Astrocyte of the spinal cord (primary cell): Measurements from ENCODE around the gene TMX3.

Experiments used
- DNase-seq: peaks from one replicate; pipeline ENCODE4 v3.0.0; 2011; ENCODE audit warnings: low read depth, low spot score
- H3K4me3 ChIP-seq: 2 replicates; pipeline ENCODE4 v1.5.1; 2011; ENCODE audit warnings: low read depth, mild to moderate bottlenecking, low read length, moderate library complexity
- CTCF ChIP-seq: IDR thresholded peaks from 2 replicates; pipeline ENCODE4 v1.5.1; 2012; ENCODE audit warnings: low read depth, mild to moderate bottlenecking, low read length, inconsistent platforms
- in situ Hi-C: cut with HindIII; loops from 2 replicates; pipeline ENCODE4 v1.10.0; 2017; ENCODE audit warnings: low sequenced_read_pairs

The TMX3 gene

DNA sequence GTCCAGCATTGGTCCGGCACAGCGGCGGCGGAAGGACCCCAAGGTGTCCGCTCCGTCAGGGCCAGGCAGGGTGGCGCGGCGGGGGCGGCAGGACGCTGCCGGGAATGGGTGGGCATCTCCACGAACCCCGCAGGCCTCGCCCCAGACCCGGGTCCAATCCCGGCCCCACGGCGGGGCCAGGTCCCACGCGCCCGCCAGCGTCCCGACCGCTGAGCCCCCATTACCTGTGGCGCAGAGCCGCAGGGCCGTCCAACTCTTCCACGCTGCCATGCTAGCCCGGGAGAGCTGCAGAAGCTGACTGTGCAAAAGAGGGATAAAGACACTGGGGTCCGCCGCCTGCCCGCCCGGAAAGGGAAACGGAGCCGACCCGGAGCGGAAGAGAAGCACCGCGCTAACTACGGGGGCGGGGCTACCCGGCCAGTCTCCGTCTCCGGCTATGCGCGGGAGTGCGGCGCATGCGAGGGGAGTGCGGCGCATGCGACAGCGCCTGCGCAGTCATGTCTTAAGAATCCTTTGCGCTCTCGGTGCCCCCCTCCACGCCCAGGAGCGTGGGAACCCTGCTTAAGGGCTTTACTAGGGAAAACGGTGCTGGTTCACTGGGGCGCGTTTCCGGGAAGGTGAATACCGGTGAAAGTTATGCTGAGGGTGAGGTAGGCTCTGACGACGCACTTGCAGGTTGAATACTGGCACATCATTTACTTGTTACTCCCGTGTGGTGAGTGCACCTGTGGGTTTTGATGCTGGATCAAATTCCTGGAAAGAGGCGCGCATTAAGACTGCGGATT lies at the start of gene TMX3:
TMX3 (minus strand) TSS at position 397 of the 785 bp plus-strand sequence; CDS start at position 270, 127 bp downstream.
- in situ Hi-C loops: no loop called here

DNA sequence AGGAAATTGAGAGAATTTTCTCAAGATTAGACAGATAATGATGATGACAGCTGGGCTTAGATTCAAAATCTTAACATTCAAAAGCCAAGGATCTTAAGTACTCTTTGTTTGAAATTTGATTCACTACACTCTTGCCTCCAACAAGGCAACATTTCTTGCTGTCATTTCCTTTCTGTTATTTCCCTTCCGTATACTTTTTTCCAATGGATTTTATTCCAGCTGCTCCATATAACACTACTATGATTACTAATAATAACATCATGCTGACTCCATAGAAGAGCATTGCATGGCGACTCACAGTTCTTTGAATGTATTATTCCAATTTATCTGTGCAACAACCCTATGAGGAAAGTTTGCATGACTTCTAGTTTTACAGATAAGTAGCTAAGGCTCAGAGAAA lies 49.1 kb upstream of the TMX3 start:
- in situ Hi-C loops: no loop called here
- peak; percentile 19 for DNase-seq
- TF ChIP-seq CTCF: no peak
- no peak overlapping the region for H3K4me3 ChIP-seq

More for the DNA sequence above, at the start of gene TMX3:
- TF ChIP-seq CTCF: no peak
- DNase-seq: peak; percentile 96
- peak within 1 kb of the TSS; percentile 69 for H3K4me3 ChIP-seq

DNA sequence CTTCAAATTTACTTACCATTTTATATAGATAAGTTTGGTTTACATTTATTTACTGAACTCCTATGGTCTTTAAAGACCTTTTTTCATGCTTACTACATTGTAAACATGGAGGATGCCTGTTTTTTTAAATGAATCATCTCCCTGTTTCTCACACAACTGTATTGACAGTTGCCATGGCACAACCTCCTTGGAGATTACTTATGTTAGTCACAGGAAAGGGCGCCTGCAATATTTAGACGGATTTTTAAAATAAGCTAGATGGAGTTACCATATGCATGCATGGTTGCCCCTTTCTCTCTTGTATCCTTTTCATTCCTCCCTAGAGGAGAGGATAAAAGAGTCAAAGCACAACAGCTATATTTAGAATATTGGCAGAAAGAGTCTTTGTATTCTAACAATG lies 48.2 kb upstream of the TMX3 start:
- peak; percentile 48 for DNase-seq
- no peak for TF ChIP-seq CTCF
- H3K4me3 ChIP-seq: no peak overlapping the region
- in situ Hi-C loops: no loop called here

- TF ChIP-seq CTCF: no peak
- no peak for DNase-seq
- H3K4me3 ChIP-seq: no peak overlapping the region
- in situ Hi-C loops: no loop called here
Observed at GRCh38 chr18:68759308-68759707, 44.4 kb upstream of the TMX3 start.

DNA sequence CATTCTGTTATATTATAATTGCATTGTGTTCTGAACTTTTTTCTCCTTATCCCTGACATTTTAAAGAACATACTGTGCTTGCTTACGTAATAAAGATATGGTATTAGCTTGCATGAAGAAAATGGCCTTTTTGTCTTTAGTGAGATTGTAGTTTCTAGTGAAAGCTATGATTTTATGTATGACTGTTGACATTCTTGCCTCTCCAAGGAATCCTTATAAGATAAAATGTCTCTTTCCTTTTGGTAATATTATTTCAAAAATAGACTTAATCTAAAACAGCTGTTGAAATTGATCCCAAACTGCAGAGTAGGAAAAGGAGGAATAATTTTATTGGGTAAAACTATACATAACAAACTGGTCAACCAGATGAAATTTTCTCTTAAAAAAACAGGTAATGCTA lies 42.2 kb upstream of the TMX3 start:
- TF ChIP-seq CTCF: no peak
- no peak for DNase-seq
- in situ Hi-C loops: no loop called here
- no peak overlapping the region for H3K4me3 ChIP-seq

DNA sequence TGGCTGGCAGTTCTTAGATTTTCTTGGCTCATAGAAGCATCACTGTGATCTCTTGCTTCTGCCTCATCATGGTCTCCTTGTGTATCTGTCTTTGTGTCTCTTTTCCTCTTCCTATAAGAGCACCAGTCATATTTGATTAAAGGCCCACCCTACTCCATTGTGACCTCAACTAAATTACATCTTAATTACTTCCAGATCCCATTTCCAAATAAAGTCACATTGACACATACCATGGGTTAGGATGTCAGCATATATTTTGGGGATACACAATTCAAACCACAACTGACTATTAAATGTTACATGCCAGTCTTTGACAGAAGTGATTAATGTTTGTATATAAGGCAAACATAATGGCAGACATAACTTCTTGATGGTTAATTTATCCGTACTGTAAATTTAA lies 27.3 kb upstream of the TMX3 start:
- no peak for DNase-seq
- TF ChIP-seq CTCF: no peak
- in situ Hi-C loops: no loop called here
- no peak overlapping the region for H3K4me3 ChIP-seq
